ENCODE data around the gene MYADML2.

DNA sequence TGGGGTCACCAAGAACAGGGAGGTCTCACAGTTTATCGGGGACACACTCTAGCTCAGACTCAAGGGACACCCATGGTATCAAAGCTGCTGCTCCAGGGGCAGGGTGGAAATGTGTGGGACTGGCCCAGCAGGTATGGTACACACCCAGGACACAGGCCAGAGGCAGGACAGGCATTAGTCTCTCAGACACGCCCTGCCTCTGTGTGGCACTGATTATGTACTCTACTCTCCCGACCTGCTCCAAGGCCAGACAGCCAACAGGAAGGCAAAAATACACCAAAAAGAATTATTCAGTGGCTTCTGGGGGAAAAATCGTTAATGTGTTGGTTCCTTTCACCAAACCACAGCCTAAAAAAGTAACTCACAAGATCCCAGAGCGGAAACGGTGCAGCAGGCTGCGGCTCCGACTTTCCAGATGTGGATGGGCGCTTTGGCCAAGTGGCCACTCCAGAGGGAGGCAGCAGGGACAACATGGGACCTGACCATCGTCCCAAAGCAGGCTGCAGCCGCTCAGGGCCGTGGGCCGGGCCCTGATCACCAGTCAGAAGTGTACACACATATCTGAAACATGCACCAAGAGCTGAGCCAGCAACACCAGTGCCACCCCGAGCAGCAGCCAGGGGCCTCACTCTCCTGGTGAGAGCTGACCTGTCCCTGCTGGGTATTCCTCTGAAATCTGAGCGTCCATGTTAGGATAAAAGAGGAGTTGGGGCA, 28.0 kb downstream of the MYADML2 start:
- TF ChIP-seq POLR2A (IDR thresholded peaks at IDR 0.05; ENCODE audit: low read length) (no peak), GATA1 (IDR thresholded peaks at IDR 0.05; ENCODE audit: low read depth, low read length) (no peak)

Data from erythroblast (primary cell).